H1 (cell line): ENCODE data around the gene KCNE3. TPM values are rescaled to one million over a fixed set of nuclear protein-coding genes. Genes with fewer than 3 reads are reported as not detected.

ENCODE experiments used
- CTCF ChIA-PET: fragments of 300-600 bp; sonication (Branson Sonifier 250); formaldehyde crosslinking; loops from one replicate; lab custom pipeline; 2021; ENCODE audit not compliant: partially characterized antibody; lab: Charles Lee
- POLR2A ChIA-PET: fragments of 300-600 bp; sonication (Branson Sonifier 250); formaldehyde crosslinking; loops from one replicate; lab custom pipeline; 2021; ENCODE audit warnings: inconsistent platforms; ENCODE audit not compliant: partially characterized antibody; lab: Charles Lee
- DNase-seq, 2 experiments: peaks; one replicate each; pipeline versions ENCODE4 v3.0.0 to v3.0.0-alpha.2; 2010 to 2022; ENCODE audit warnings: low spot score in 2 of 2, low read depth in 1 of 2, mixed read lengths in 1 of 2
- FAIRE-seq: peaks from 2 replicates; lab custom pipeline; 2011; peaks lifted over from hg19 to GRCh38; lab: Jason Lieb, UNC
- H2AFZ ChIP-seq: 2 replicates; pipeline ENCODE4 v1.8.1; 2012; ENCODE audit warnings: low read length, inconsistent platforms
- H2AK5ac ChIP-seq: 2 replicates; pipeline ENCODE4 v1.6.1; 2013; ENCODE audit warnings: low read depth, low read length
- H2BK120ac ChIP-seq: replicated peaks from 2 replicates; pipeline ENCODE3; 2013; ENCODE audit warnings: low read depth, low read length, inconsistent platforms
- H2BK12ac ChIP-seq: 2 replicates; pipeline ENCODE4 v1.6.1; 2013; ENCODE audit warnings: low read depth, low read length
- H2BK15ac ChIP-seq: 2 replicates; pipeline ENCODE4 v1.6.1; 2013; ENCODE audit warnings: low read length
- H2BK20ac ChIP-seq: 2 replicates; pipeline ENCODE4 v1.6.1; 2013; ENCODE audit warnings: low read length
- H2BK5ac ChIP-seq: 2 replicates; pipeline ENCODE4 v1.6.1; 2013; ENCODE audit warnings: low read depth, low read length
- H3K14ac ChIP-seq: 2 replicates; pipeline ENCODE4 v1.6.1; 2013; ENCODE audit warnings: inconsistent platforms; ENCODE audit not compliant: insufficient read length
- H3K18ac ChIP-seq: 2 replicates; pipeline ENCODE4 v1.6.1; 2013; ENCODE audit warnings: low read length; ENCODE audit errors: extremely low read depth
- H3K23ac ChIP-seq: 2 replicates; pipeline ENCODE4 v1.6.1; 2013; ENCODE audit warnings: inconsistent platforms; ENCODE audit not compliant: insufficient read length
- H3K23me2 ChIP-seq: 2 replicates; pipeline ENCODE4 v1.6.1; 2013; ENCODE audit warnings: low read depth, low read length
- H3K27ac ChIP-seq: 2 replicates; pipeline ENCODE4 v1.6.1; 2011; ENCODE audit warnings: low read depth, low read length, inconsistent platforms
- H3K27me3 ChIP-seq, 4 experiments: replicated peaks in 1 of 4; 1 replicate in 1 of 4; 2 replicates in 3 of 4; pipeline versions ENCODE4 v1.6.1 to v1.8.1; 2011 to 2013; ENCODE audit warnings: low read length in 3 of 4, mild to moderate bottlenecking in 3 of 4, inconsistent platforms in 2 of 4, mixed read lengths in 2 of 4, moderate library complexity in 1 of 4; ENCODE audit not compliant: control insufficient read depth in 3 of 4, insufficient read depth in 3 of 4; ENCODE audit errors: extremely low read depth in 1 of 4
- H3K36me3 ChIP-seq, 4 experiments: 2 replicates each; pipeline versions ENCODE4 v1.6.1 to v1.8.1; 2011 to 2013; ENCODE audit warnings: mild to moderate bottlenecking in 4 of 4, low read length in 3 of 4, moderate library complexity in 2 of 4, control low read depth in 1 of 4, inconsistent platforms in 1 of 4; ENCODE audit not compliant: insufficient read depth in 4 of 4, control insufficient read depth in 2 of 4
- H3K4ac ChIP-seq: replicated peaks from 2 replicates; pipeline ENCODE3; 2013; ENCODE audit warnings: low read length, low read depth, mixed read lengths, inconsistent platforms; ENCODE audit not compliant: insufficient read length
- H3K4me1 ChIP-seq, 4 experiments: replicated peaks in 1 of 4; 1 replicate in 1 of 4; 2 replicates in 3 of 4; pipeline versions ENCODE4 v1.6.1 to v1.8.1; 2011 to 2013; ENCODE audit warnings: low read length in 3 of 4, inconsistent platforms in 2 of 4, mixed read lengths in 1 of 4; ENCODE audit not compliant: insufficient read depth in 4 of 4, control insufficient read depth in 3 of 4
- H3K4me2 ChIP-seq, 2 experiments: 2 replicates each; pipeline versions ENCODE4 v1.6.1 to v1.8.1; 2011 to 2013; ENCODE audit warnings: low read depth in 2 of 2, low read length in 2 of 2, control low read depth in 1 of 2, inconsistent platforms in 1 of 2, mild to moderate bottlenecking in 1 of 2; ENCODE audit not compliant: insufficient read depth in 1 of 2
- H3K4me3 ChIP-seq, 4 experiments: fragments of 200-600, 300-600 bp in 1 of 4; sonication (generic), shearing (Covaris generic), sonication (Bioruptor Twin) in 1 of 4; 2 replicates each; pipeline versions ENCODE4 v1.5.1 to v1.8.1; 2011 to 2016; ENCODE audit warnings: low read length in 4 of 4, low read depth in 3 of 4, control low read depth in 2 of 4, inconsistent platforms in 2 of 4, mild to moderate bottlenecking in 2 of 4, mixed read lengths in 1 of 4, moderate library complexity in 1 of 4; ENCODE audit not compliant: insufficient read depth in 2 of 4; ENCODE audit errors: extremely low read depth in 1 of 4
- H3K56ac ChIP-seq: replicated peaks from 2 replicates; pipeline ENCODE3; 2013; ENCODE audit warnings: low read depth, mild to moderate bottlenecking, mixed read lengths, low read length, inconsistent platforms; ENCODE audit not compliant: insufficient read length
- H3K79me1 ChIP-seq: 2 replicates; pipeline ENCODE4 v1.6.1; 2013; ENCODE audit warnings: low read depth, low read length, control low read depth
- H3K79me2 ChIP-seq, 2 experiments: 2 replicates each; pipeline versions ENCODE4 v1.6.1 to v1.8.1; 2012 to 2013; ENCODE audit warnings: low read length in 2 of 2, mild to moderate bottlenecking in 2 of 2, inconsistent platforms in 1 of 2; ENCODE audit not compliant: insufficient read depth in 2 of 2, control insufficient read depth in 1 of 2
- H3K9ac ChIP-seq, 4 experiments: replicated peaks in 1 of 4; 1 replicate in 1 of 4; 2 replicates in 3 of 4; pipeline versions ENCODE4 v1.6.1 to v1.8.1; 2011 to 2013; ENCODE audit warnings: low read depth in 3 of 4, low read length in 3 of 4, control low read depth in 2 of 4, mild to moderate bottlenecking in 2 of 4, moderate library complexity in 2 of 4, inconsistent platforms in 1 of 4; ENCODE audit errors: extremely low read depth in 1 of 4
- H3K9me3 ChIP-seq, 2 experiments: 2 replicates each; pipeline versions ENCODE4 v1.6.1 to v1.8.1; 2012 to 2013; ENCODE audit warnings: mild to moderate bottlenecking in 2 of 2, moderate library complexity in 2 of 2, control low read depth in 1 of 2, inconsistent platforms in 1 of 2, low read depth in 1 of 2, low read length in 1 of 2, mixed read lengths in 1 of 2; ENCODE audit not compliant: insufficient read depth in 2 of 2
- H4K20me1 ChIP-seq, 2 experiments: replicated peaks in 1 of 2; 2 replicates each; pipeline versions ENCODE3 to v1.8.1; 2011 to 2013; ENCODE audit warnings: inconsistent platforms in 2 of 2, low read length in 2 of 2, mild to moderate bottlenecking in 1 of 2; ENCODE audit not compliant: insufficient read depth in 2 of 2, control insufficient read depth in 1 of 2
- H4K5ac ChIP-seq: 2 replicates; pipeline ENCODE4 v1.6.1; 2013; ENCODE audit warnings: low read length, low read depth, mixed read lengths, inconsistent platforms; ENCODE audit not compliant: insufficient read length
- H4K8ac ChIP-seq: 2 replicates; pipeline ENCODE4 v1.8.0; 2013; ENCODE audit warnings: mild to moderate bottlenecking, moderate library complexity, low read length, inconsistent platforms; ENCODE audit not compliant: insufficient read depth; ENCODE audit errors: extremely low read depth
- H4K91ac ChIP-seq: replicated peaks from 2 replicates; pipeline ENCODE3; 2013; ENCODE audit warnings: low read length, mixed read lengths, inconsistent platforms; ENCODE audit not compliant: insufficient read length
- ASH2L ChIP-seq: fragments of 200-600, 300-600 bp; sonication (generic); IDR thresholded peaks from one replicate; pipeline ENCODE4 v1.7.1; 2017; ENCODE audit warnings: low read length
- CHD2 ChIP-seq: IDR thresholded peaks from 2 replicates; pipeline ENCODE4 v1.6.1; 2012; ENCODE audit warnings: low read length, improper control_type of control experiment
- GABPA ChIP-seq: IDR thresholded peaks from 2 replicates; pipeline ENCODE4 v1.6.1; 2011; ENCODE audit warnings: mild to moderate bottlenecking, low read length, moderate library complexity, borderline replicate concordance; ENCODE audit not compliant: insufficient read depth
- KDM4A ChIP-seq: IDR thresholded peaks from one replicate; pipeline ENCODE4 v1.7.1; 2012; ENCODE audit warnings: low read depth, mild to moderate bottlenecking, moderate library complexity, low read length, inconsistent platforms; ENCODE audit not compliant: severe bottlenecking
- POLR2AphosphoS5 ChIP-seq: IDR thresholded peaks from 2 replicates; pipeline ENCODE4 v1.6.1; 2011; ENCODE audit warnings: low read depth, low read length
- RAD21 ChIP-seq, 2 experiments: IDR thresholded peaks in 1 of 2; conservative IDR thresholded peaks in 1 of 2; 2 replicates each; pipeline ENCODE4 v1.6.1; 2011; ENCODE audit warnings: low read depth in 2 of 2, low read length in 2 of 2, improper control_type of control experiment in 1 of 2, inconsistent platforms in 1 of 2, mild to moderate bottlenecking in 1 of 2, moderate library complexity in 1 of 2
- SIN3A ChIP-seq, 2 experiments: IDR thresholded peaks in 1 of 2; conservative IDR thresholded peaks in 1 of 2; 2 replicates each; pipeline ENCODE4 v1.6.1; 2011 to 2012; ENCODE audit warnings: low read length in 2 of 2, improper control_type of control experiment in 1 of 2, low read depth in 1 of 2, mild to moderate bottlenecking in 1 of 2
- SIRT6 ChIP-seq: IDR thresholded peaks from one replicate; pipeline ENCODE4 v1.7.1; 2012; ENCODE audit warnings: low read length, inconsistent platforms
- SRF ChIP-seq: IDR thresholded peaks from 2 replicates; pipeline ENCODE4 v1.6.1; 2011; ENCODE audit warnings: mild to moderate bottlenecking, low read depth, low read length, moderate library complexity
- TBP ChIP-seq: IDR thresholded peaks from 2 replicates; pipeline ENCODE4 v1.6.1; 2011; ENCODE audit warnings: low read depth, low read length, improper control_type of control experiment
- YY1 ChIP-seq: IDR thresholded peaks from 2 replicates; pipeline ENCODE4 v1.6.1; 2011; ENCODE audit warnings: low read depth, mild to moderate bottlenecking, low read length
- polyA plus RNA-seq, 7 experiments: library from polyadenylated mRNA; depleted of rRNA in 3 of 7; stranded (reverse) in 5 of 7; unstranded in 2 of 7; fragments of >200 nt in 5 of 7; fragments of 200-250 nt in 2 of 7; gene quantifications; 1 replicate in 5 of 7; 2 replicates in 1 of 7; 4 replicates in 1 of 7; pipeline versions ENCODE4 v1.2.1 to v1.2.3, GENCODE V29; 2011 to 2013; ENCODE audit warnings: missing spikeins in 2 of 7, mixed read lengths in 2 of 7
- total RNA-seq: library from RNA; stranded (reverse); fragmentation: NEBNext Ultra II Directional; extraction: Animal tissue kit (Norgen Biotek cat#: 25700); gene quantifications from 2 replicates; pipeline ENCODE4 v1.2.1, GENCODE V29; 2021
- TF ChIP-seq, protein P1 (sequence below): IDR thresholded peaks from 2 replicates; pipeline ENCODE4 v1.6.1; 2012; ENCODE audit warnings: inconsistent platforms
- TF ChIP-seq, protein P2 (sequence below): IDR thresholded peaks from 2 replicates; pipeline ENCODE4 v1.6.1; 2012; ENCODE audit warnings: low read length, inconsistent platforms

Gene KCNE3
- total and polyA plus RNA-seq, 2 of the 8 experiments (the other 6 are each of a cell fraction or from before 2014, with no cell fraction given), result 1.9 to 3.5 TPM

- Histone ChIP-seq H4K20me1 (no peaks in the 10 kb centered on the region), H3K79me1 (no peaks in the 10 kb centered on the region), H3K27ac (no peak overlapping the region), H3K9ac (no peak overlapping the region), H2BK20ac (no peak overlapping the region), H4K8ac (no peak overlapping the region), H2BK12ac (no peak overlapping the region), H3K4me2 (no peak overlapping the region), H4K5ac (no peak overlapping the region), H3K18ac (no peak overlapping the region), H4K91ac (no peak overlapping the region), H3K4ac (no peak overlapping the region), H3K23ac (no peak overlapping the region), H3K36me3 (no peaks in the 10 kb centered on the region), H2BK5ac (no peak overlapping the region), H3K79me2 (no peaks in the 10 kb centered on the region), H3K23me2 (no peaks in the 10 kb centered on the region), H3K27me3 (no peaks in the 10 kb centered on the region), H2AFZ (no peak overlapping the region), H2BK15ac (no peak overlapping the region), H2AK5ac (no peak overlapping the region), H3K4me3 (no peak overlapping the region), H3K9me3 (no peaks in the 10 kb centered on the region), H2BK120ac (no peak overlapping the region), H3K14ac (no peak overlapping the region), H3K4me1 (peaks cover 2 to 7% (median 4%) of the 10 kb centered on the region in 4 experiments; a peak in 5 of 7 replicates), H3K56ac (no peak overlapping the region)
- no peak for FAIRE-seq
- DNase-seq, result no peak
- ChIA-PET POLR2A (no interaction called here), CTCF (interaction anchor here (0.7 to 8.6 kb wide), 10 partner anchors 11 to 192 kb away, joined by 3 to 291 read pairs (median 6); no protein-coding TSS in a partner anchor)
- no peak for TF ChIP-seq RAD21 (IDR thresholded peaks at IDR 0.05 in 1 of 2, conservative IDR thresholded peaks at IDR 0.05 in 1 of 2; ENCODE audit: low read depth in 2 of 2, low read length in 2 of 2)
- TF ChIP-seq TBP, result no peak
- no peak for TF ChIP-seq GABPA
- TF ChIP-seq KDM4A, result no peak
- TF ChIP-seq, protein P1, sequence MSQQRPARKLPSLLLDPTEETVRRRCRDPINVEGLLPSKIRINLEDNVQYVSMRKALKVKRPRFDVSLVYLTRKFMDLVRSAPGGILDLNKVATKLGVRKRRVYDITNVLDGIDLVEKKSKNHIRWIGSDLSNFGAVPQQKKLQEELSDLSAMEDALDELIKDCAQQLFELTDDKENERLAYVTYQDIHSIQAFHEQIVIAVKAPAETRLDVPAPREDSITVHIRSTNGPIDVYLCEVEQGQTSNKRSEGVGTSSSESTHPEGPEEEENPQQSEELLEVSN, result no peak
- no peak for TF ChIP-seq CHD2
- TF ChIP-seq SRF, result no peak
- TF ChIP-seq SIRT6, result no peak
- no peak for TF ChIP-seq ASH2L
- TF ChIP-seq SIN3A (conservative IDR thresholded peaks at IDR 0.05 in 1 of 2, IDR thresholded peaks at IDR 0.05 in 1 of 2; ENCODE audit: low read depth in 1 of 2, low read length in 2 of 2), result no peak
- TF ChIP-seq, protein P2, sequence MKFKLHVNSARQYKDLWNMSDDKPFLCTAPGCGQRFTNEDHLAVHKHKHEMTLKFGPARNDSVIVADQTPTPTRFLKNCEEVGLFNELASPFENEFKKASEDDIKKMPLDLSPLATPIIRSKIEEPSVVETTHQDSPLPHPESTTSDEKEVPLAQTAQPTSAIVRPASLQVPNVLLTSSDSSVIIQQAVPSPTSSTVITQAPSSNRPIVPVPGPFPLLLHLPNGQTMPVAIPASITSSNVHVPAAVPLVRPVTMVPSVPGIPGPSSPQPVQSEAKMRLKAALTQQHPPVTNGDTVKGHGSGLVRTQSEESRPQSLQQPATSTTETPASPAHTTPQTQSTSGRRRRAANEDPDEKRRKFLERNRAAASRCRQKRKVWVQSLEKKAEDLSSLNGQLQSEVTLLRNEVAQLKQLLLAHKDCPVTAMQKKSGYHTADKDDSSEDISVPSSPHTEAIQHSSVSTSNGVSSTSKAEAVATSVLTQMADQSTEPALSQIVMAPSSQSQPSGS, result no peak
- no peak for TF ChIP-seq POLR2AphosphoS5
- TF ChIP-seq YY1, result no peak
Measured at GRCh38 chr11:74447720-74448119, 19.6 kb downstream of the KCNE3 start.
